Measurements from ENCODE around the gene KLF2. TPM values are rescaled to one million over a fixed set of nuclear protein-coding genes. Genes with fewer than 3 reads are reported as not detected.

KLF2 gene
- total and polyA plus RNA-seq, 10 of the 15 experiments (the other 5 are each of a cell fraction or from before 2014, with no cell fraction given) = 0.16 to 13.7 (median 1.0) TPM

- in situ Hi-C loops (cut with MboI) = no loop called here
- TF ChIP-seq, protein P1, sequence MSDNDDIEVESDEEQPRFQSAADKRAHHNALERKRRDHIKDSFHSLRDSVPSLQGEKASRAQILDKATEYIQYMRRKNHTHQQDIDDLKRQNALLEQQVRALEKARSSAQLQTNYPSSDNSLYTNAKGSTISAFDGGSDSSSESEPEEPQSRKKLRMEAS (IDR thresholded peaks at IDR 0.05; ENCODE audit: low read depth, low read length) = no peak
- TF ChIP-seq, protein P2, sequence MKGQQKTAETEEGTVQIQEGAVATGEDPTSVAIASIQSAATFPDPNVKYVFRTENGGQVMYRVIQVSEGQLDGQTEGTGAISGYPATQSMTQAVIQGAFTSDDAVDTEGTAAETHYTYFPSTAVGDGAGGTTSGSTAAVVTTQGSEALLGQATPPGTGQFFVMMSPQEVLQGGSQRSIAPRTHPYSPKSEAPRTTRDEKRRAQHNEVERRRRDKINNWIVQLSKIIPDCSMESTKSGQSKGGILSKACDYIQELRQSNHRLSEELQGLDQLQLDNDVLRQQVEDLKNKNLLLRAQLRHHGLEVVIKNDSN (IDR thresholded peaks at IDR 0.05; ENCODE audit: borderline replicate concordance, extremely low read length, insufficient read depth, low read depth, low read length) = no peak
- TF ChIP-seq EP300 (IDR thresholded peaks at IDR 0.05; ENCODE audit: borderline replicate concordance in 1 of 2, control insufficient read depth in 1 of 2, low read depth in 2 of 2, low read length in 2 of 2) (no peak), STAT1 (conservative IDR thresholded peaks at IDR 0.05) (no peak), NBN (IDR thresholded peaks at IDR 0.05) (no peak)
- TF ChIP-seq, protein P3, sequence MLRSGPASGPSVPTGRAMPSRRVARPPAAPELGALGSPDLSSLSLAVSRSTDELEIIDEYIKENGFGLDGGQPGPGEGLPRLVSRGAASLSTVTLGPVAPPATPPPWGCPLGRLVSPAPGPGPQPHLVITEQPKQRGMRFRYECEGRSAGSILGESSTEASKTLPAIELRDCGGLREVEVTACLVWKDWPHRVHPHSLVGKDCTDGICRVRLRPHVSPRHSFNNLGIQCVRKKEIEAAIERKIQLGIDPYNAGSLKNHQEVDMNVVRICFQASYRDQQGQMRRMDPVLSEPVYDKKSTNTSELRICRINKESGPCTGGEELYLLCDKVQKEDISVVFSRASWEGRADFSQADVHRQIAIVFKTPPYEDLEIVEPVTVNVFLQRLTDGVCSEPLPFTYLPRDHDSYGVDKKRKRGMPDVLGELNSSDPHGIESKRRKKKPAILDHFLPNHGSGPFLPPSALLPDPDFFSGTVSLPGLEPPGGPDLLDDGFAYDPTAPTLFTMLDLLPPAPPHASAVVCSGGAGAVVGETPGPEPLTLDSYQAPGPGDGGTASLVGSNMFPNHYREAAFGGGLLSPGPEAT (IDR thresholded peaks at IDR 0.05; ENCODE audit: low read depth) = no peak
Observed at GRCh38 chr19:16347706-16348105, 23.1 kb downstream of the KLF2 start.

More at GRCh38 chr19:16347706-16348105, 23.1 kb downstream of the KLF2 start:
- no peak overlapping the region for H3K27ac ChIP-seq (ENCODE audit: control insufficient read depth, insufficient read depth)
- no peaks in the 10 kb centered on the region for H3K79me2 ChIP-seq (ENCODE audit: control insufficient read depth, insufficient read depth, low read length)
- no peaks in the 10 kb centered on the region for H3K9me3 ChIP-seq (replicated peaks; ENCODE audit: control insufficient read depth, insufficient read depth, low read length)
- H3K27me3 ChIP-seq (replicated peaks in 1 of 2; ENCODE audit: control insufficient read depth in 2 of 2, insufficient read depth in 2 of 2, low read length in 1 of 2) = no peaks in the 10 kb centered on the region
- intact Hi-C loops (cut with micrococcal nuclease; ENCODE audit: unreplicated experiment) = no loop called here
- H3K4me2 ChIP-seq (ENCODE audit: control insufficient read depth, insufficient read depth) = no peak overlapping the region
- FAIRE-seq = no peak
- BruUV-seq (replicated peaks) = no TSS peak
- ChIA-PET CTCF (no interaction called here), SMC1A (ENCODE audit: uncharacterized antibody, unreplicated experiment) (no interaction called here), RAD21 (ENCODE audit: unreplicated experiment) (interaction anchor here (0.5 kb wide), 1 partner anchor 100 kb away, joined by 3 read pairs; no protein-coding TSS in a partner anchor), POLR2A (interaction anchor here (1.1 kb wide), 1 partner anchor 14 kb away, joined by 3 read pairs; no protein-coding TSS in a partner anchor)
- no peaks in the 10 kb centered on the region for H4K20me1 ChIP-seq (ENCODE audit: control insufficient read depth, insufficient read depth)
- H2AFZ ChIP-seq (ENCODE audit: control insufficient read depth, low read depth, low read length) = no peak overlapping the region
- 87% methylated on average over 6 of the region's 6 CpGs for WGBS (ENCODE audit: insufficient coverage, insufficient replicate concordance, low lambda C conversion rate, missing lambda C conversion rate)
- no peak overlapping the region for H3K9ac ChIP-seq (ENCODE audit: control insufficient read depth, insufficient read depth, low read length)
- no peak for DNase-seq (ENCODE audit: low read depth, low spot score)
- H3K36me3 ChIP-seq (ENCODE audit: control insufficient read depth in 2 of 2, insufficient read depth in 2 of 2, low read length in 1 of 2) = no peaks in the 10 kb centered on the region
- no peak for ATAC-seq
- no peak overlapping the region for H3K4me3 ChIP-seq
- peaks cover 17% of the 10 kb centered on the region for H3K4me1 ChIP-seq (ENCODE audit: control insufficient read depth, insufficient read depth, low read length)
